HuH-7.5 (cell line): ENCODE results near the gene SEMA3A.
"Not testable (repeated sequence)": the region's sequence is repeated elsewhere in the genome, so short reads cannot be mapped to it uniquely, and the experiment has no call there.

ENCODE experiments used
- DNase-seq: peaks from one replicate; pipeline ENCODE4 v3.0.0; 2011; ENCODE audit warnings: low spot score

SEMA3A gene

GRCh38 chr7:84154991-84155781, 39.4 kb downstream of the SEMA3A start:
- DNase-seq, result no peak

DNA sequence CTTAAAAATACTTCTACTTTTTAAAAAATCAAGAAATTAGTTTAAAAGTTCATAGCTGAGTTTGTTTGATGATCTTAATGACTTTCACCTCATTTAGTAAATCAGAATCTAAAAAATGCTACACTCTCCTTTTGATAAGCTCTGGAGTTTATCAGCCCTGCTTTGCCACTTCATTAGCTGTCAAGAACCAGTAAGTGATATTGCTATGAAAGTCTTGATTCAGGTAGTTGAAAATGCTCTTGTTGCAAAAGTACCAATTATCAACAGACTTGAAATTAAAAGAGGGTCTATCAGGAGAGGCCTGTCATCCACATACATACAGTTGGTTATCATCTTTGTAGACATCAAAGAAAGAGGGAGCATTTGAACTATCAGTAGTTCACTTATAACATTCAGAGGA, 41.6 kb downstream of the SEMA3A start:
- DNase-seq, result no peak

DNA sequence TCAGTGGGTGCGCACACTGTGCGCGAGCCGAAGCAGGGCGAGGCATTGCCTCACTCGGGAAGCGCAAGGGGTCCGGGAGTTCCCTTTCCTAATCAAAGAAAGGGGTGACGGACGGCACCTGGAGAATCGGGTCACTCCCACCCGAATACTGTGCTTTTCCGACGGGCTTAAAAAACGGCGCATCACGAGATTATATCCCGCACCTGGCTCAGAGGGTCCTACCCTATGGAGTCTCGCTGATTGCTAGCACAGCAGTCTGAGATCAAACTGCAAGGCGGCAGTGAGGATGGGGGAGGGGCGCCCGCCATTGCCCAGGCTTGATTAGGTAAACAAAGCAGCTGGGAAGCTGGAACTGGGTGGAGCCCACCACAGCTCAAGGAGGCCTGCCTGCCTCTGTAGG, 44.2 kb downstream of the SEMA3A start:
- DNase-seq, result not testable (repeated sequence)

DNA sequence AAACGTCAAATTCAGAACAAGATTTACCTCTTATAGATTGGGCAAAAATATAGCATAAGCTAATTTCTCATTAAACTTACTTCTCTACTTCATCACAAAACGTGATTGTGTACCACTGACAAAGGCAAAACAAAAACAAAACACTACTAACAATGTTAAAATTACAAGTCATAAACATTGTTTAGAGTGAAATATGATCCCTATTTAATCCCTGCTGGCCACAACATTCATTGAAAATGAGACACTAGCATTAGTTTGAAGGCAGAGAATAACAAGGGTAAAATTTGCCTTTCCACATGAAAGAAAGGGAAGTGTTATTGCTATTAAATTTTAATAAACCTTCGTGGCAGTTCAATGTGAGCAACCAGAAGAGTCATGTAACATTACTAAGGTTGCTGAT, 45.0 kb downstream of the SEMA3A start:
- no peak for DNase-seq

GRCh38 chr7:84145892-84146291, 48.7 kb downstream of the SEMA3A start:
- no peak for DNase-seq

DNA sequence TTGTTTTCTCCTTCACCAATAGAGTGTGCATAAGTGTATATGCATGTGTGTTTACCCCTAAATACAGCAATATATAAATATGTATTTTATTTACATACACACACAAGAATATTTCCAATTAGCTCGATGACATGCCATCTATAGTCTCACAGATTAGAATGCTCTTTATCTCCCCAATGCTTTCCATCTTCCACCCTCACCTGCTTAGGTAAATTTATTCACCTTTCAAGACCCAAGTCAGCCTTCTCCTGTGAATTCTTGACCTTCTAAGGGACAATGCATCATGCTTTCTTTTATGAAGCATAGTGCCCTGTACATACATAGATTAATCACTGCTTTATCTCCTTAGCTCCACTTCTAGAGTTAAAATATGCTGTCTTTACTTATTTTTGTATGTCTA, 49.7 kb downstream of the SEMA3A start:
- DNase-seq, result no peak

- no peak for DNase-seq
Observed at GRCh38 chr7:84144480-84144879, 50.1 kb downstream of the SEMA3A start.

DNA sequence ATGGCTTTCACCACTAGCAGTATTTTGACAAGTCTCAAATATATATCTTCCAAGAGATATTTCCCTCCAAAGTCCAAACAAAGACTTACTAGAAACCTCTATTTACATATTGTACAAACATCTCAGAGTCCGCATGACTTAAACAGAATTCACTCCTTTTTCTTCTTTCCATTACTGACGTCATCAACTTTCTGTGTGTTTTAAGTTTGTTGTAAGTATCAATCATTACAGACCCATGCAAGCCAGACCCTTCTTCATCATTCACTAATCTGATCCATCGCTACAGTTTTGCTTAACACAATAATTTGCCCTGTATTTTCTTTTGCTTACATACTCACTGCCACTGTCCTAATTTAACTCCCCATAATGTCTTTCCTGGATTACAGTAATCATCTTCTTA, 51.9 kb downstream of the SEMA3A start:
- DNase-seq, result no peak

DNA sequence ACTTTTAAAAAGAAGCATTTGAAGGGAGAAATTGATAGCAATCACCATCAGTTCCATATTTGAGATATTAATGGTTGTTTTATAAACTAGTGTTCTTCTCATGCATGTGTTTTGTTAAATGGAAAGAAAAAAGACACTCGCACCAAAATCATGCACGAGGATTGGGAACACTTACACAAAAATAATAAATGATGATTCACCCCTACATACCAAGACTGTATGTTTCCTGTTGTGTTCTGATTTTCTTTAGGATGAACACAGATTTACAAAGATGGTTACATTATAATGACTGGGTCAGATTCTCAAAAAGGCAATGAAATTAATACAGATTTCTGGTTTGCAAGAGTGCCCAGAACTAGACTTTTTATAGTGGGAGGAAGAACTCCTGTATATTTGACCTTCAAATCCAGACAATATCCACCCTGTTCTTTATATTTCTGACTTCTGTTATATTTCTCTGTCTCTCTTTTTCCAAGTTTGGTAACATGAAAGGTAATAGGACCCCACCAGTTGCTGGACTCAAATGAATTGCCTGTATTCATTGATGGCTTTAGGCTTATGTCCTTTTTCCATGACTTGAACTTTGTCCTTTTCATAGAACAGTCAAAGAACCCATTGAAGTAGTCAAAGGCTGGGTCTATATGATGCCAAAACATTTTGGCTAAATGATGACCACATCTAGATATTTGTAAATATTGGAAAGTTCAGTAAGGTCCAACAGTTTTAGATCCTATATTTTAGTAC, 54.4 kb downstream of the SEMA3A start:
- DNase-seq, result no peak

DNA sequence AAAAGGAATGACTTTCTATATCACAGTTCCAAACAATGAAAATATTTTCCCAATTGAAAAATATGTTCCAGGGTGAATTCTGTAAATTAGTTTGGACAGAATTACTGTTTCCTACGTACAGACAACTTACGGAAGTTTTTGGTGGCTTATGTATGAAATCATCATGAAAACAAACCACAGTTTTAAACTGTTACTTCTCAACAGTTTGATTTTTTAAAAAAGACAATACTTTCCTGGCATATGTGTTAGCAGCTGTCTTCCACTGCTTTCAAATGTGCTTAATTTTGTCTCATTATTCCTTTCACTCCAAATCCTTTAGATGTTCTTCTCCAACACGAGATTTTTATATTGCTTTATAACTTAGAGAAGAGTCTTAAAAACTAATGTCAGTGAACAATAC, 56.2 kb downstream of the SEMA3A start:
- no peak for DNase-seq

- no peak for DNase-seq
Observed at GRCh38 chr7:84137812-84138211, 56.8 kb downstream of the SEMA3A start.

- DNase-seq, result no peak
Observed at GRCh38 chr7:84136809-84137208, 57.8 kb downstream of the SEMA3A start.

GRCh38 chr7:84136336-84136735, 58.3 kb downstream of the SEMA3A start:
- DNase-seq, result no peak

- DNase-seq, result no peak
Observed at GRCh38 chr7:84134169-84134568, 60.4 kb downstream of the SEMA3A start.

- no peak for DNase-seq
Observed at GRCh38 chr7:84125654-84126053, 68.9 kb downstream of the SEMA3A start.

GRCh38 chr7:84123965-84124547, 70.5 kb downstream of the SEMA3A start:
- DNase-seq, result no peak

DNA sequence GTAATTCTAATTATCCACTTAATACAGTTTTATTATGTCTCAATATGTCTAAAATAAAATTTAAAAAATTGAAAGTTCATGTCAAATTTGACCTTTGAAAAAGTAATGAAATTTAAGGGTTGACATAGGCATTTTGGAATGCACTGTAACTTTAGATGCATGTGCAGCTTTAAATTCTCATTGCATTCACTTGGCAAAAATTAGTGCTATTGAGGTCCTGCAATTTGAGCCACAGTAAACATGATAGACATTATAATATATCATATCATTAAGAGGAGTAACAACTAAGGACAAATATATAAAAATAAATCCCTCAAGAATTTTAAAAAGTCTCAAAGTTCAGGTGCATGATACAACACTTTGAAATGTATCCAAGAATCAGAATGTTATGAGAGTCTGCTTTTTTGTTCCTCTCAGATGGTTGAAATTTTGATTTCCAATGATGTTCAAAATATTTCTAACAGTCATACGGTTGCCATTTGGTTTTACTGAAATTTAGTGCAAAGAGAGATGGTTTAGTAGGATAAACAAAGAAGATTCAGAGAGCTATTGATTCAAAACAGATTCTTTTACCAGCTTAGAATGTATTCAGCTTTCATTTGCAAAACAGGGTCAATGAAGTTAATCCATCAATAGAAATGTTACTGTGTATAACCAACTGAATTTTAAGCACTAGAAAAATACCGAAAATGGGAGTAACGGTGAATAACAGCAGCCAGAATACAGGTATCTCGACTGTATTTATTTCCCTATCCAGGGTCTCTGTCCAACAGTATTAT, 71.8 kb downstream of the SEMA3A start:
- no peak for DNase-seq

- DNase-seq, result no peak
Observed at GRCh38 chr7:84117304-84117703, 77.3 kb downstream of the SEMA3A start.

- DNase-seq, result no peak
Observed at GRCh38 chr7:84113906-84114850, 80.4 kb downstream of the SEMA3A start.

DNA sequence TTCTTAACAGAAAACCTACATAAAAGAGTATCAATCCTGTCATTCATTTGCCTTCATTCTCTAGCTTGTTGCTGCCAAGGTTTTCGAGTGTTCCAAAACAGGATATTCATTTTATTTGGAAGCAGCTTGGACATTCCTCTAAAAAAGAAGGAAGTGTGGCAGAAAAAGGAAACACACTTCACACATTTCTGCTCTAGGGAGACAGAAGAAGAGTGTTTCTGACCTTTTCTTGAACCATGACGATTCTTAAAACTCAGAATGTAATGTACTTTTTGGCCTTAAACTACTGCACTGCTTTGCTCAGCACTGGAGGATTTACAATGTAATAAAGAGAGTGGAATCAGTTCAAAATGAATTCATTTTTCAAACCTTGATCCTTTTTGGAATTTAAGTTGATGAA, 81.3 kb downstream of the SEMA3A start:
- no peak for DNase-seq

DNA sequence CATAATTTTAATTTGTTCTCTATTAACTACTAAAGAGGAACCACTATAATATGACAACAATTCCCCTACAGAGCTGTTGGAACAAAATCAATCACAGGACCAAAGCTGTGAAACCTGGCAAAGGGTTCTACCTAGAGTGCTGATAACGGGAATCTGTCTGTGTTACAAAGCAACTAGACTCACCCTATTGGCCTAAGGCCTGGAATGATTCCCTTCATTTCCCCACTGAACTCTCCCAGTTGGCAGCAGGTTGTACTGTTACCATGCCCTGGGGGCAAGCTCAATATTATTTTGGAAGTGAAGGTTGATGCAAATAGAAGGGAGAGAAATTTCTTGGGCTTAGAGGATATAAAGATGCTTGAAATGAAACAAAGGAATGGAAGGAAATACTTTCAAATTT, 81.8 kb downstream of the SEMA3A start:
- DNase-seq, result no peak
